Loucy (cell line): ENCODE data around the gene REPS2.

ENCODE experiments used
- EZH2phosphoT487 ChIP-seq: fragments of 200-600 bp; IDR thresholded peaks from 2 replicates; pipeline ENCODE4 v1.6.1; 2018; ENCODE audit warnings: antibody characterized with exemption, mild to moderate bottlenecking, moderate library complexity, borderline replicate concordance
- TF ChIP-seq, protein P1 (sequence below): fragments of 200-600 bp; sonication (generic); conservative IDR thresholded peaks from 2 replicates; pipeline ENCODE4 v1.5.1; 2014; ENCODE audit warnings: mild to moderate bottlenecking, antibody characterized with exemption, low read length

DNA sequence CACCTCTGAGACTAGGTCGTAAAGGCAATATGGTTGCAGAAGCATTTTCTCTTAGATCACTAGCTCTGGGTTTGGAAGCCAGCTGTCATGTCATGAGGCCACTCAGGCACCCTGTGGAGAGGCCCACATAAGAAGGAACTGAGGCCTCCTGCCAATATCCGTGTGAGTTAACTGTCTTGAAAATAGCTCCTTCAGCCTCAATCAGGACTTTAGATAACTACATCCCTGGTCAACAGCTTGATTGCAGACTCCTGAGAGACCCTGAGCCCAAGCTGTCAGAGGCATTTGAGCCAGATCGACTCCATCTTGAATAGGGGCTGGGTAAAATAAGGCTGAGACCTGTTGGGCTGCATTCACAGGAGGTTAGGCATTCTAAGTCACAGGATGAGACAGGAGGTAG lies 15.1 kb upstream of the REPS2 start:
- TF ChIP-seq, protein P1, sequence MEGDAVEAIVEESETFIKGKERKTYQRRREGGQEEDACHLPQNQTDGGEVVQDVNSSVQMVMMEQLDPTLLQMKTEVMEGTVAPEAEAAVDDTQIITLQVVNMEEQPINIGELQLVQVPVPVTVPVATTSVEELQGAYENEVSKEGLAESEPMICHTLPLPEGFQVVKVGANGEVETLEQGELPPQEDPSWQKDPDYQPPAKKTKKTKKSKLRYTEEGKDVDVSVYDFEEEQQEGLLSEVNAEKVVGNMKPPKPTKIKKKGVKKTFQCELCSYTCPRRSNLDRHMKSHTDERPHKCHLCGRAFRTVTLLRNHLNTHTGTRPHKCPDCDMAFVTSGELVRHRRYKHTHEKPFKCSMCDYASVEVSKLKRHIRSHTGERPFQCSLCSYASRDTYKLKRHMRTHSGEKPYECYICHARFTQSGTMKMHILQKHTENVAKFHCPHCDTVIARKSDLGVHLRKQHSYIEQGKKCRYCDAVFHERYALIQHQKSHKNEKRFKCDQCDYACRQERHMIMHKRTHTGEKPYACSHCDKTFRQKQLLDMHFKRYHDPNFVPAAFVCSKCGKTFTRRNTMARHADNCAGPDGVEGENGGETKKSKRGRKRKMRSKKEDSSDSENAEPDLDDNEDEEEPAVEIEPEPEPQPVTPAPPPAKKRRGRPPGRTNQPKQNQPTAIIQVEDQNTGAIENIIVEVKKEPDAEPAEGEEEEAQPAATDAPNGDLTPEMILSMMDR: no peak
- TF ChIP-seq EZH2phosphoT487: no peak
